Glutamatergic neuron (in vitro differentiated cells): Measurements from ENCODE around the gene DOK1. TPM values are rescaled to one million over a fixed set of nuclear protein-coding genes. Genes with fewer than 3 reads are reported as not detected.

Experiments used
- DNase-seq: peaks from one replicate; pipeline ENCODE4 v3.0.0; 2022
- H3K27ac Mint-ChIP-seq: one replicate; pipeline ENCODE4 v1.8.0; 2020; ENCODE audit warnings: mild to moderate bottlenecking, mixed read lengths, inconsistent platforms; ENCODE audit not compliant: unreplicated experiment
- H3K27me3 Mint-ChIP-seq: one replicate; pipeline ENCODE4 v1.8.0; 2020; ENCODE audit warnings: mild to moderate bottlenecking, moderate library complexity, mixed read lengths, inconsistent platforms; ENCODE audit not compliant: unreplicated experiment
- H3K36me3 Mint-ChIP-seq: one replicate; pipeline ENCODE4 v1.8.0; 2020; ENCODE audit warnings: mild to moderate bottlenecking, mixed read lengths, inconsistent platforms; ENCODE audit not compliant: unreplicated experiment
- H3K4me1 Mint-ChIP-seq: one replicate; pipeline ENCODE4 v1.8.0; 2020; ENCODE audit warnings: mild to moderate bottlenecking, low read depth, mixed read lengths, inconsistent platforms; ENCODE audit not compliant: unreplicated experiment
- H3K4me3 Mint-ChIP-seq: one replicate; pipeline ENCODE4 v1.8.0; 2020; ENCODE audit warnings: mild to moderate bottlenecking, mixed read lengths, inconsistent platforms; ENCODE audit not compliant: unreplicated experiment
- H3K9me3 Mint-ChIP-seq: one replicate; pipeline ENCODE4 v1.8.0; 2020; ENCODE audit warnings: mild to moderate bottlenecking, moderate library complexity, mixed read lengths, inconsistent platforms; ENCODE audit not compliant: unreplicated experiment
- CTCF ChIP-seq: fragments of 200-600 bp; sonication (generic); IDR thresholded peaks from one replicate; pipeline ENCODE4 v1.5.0; 2021; ENCODE audit not compliant: partially characterized antibody, unreplicated experiment
- long read RNA-seq: library from polyadenylated mRNA; unstranded; transcript quantifications from one replicate; pipeline ENCODE4 v2.0.0, GENCODE V29; 2020; ENCODE audit not compliant: unreplicated experiment
- total RNA-seq: library from RNA; stranded (reverse); fragmentation: NEBNext Ultra II Directional; extraction: Animal tissue kit (Norgen Biotek cat#: 25700); gene quantifications from one replicate; pipeline ENCODE4 v1.2.1, GENCODE V29; 2021; ENCODE audit not compliant: unreplicated experiment

Gene DOK1
- 14.0 TPM for total RNA-seq
- long read RNA-seq, partial matches to known transcripts: 0 of 13 reads
- long read RNA-seq, other reads (novel, unspliced or antisense): 8 of 13 reads

DNA sequence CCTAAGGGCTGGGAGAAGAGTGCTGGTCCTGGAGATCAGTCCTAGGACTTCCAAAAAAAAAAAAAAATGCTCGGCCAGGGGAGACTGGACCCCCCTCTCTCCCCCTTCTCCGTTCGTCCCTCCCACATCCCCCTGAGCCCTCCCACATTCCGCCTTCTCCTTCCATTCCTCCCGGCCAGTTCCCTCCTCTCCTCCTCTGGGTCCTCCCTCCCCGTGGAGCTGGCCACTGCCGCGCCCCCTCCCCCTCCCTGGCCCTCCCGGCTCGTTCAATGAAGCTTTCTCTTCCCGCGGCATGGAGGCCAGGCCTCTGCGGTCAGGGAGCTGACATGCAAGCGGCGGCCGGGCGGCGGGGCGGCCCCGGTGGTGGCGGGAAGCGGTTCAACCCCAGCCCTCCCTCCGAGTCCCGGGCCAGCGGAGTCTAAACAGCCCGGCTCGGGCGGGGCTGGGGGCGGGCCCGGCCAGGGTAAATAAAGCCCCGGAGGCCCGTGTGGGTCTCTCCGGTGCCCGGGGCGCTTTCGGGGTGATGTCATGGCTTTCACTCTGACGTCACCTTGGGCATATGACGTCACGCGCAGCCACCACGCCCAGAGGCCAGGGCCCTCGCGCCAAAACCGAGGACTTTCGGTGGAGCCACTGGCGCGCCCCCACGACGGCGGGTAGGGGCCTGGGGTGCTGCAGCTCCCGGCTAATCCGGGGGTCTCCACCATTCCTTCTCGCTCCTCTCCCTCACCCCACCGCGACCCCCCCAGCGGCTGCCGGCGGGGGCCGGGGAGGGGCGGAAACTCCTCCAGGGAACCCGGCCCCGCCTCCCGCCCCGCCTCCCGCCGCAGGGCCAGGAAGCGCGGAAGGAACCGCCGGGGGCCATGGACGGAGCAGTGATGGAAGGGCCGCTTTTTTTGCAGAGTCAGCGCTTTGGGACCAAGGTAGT, at the start of gene DOK1, which contains the start of gene LOXL3:
TSS of gene DOK1 (plus strand) at position 829 of the 928 bp plus-strand sequence. CDS start at position 864, 35 bp downstream.
TSS of gene LOXL3 (minus strand) at position 51 of the 928 bp plus-strand sequence. CDS start 1,308 bp downstream, outside the sequence.
- Mint-ChIP-seq H3K9me3 (peaks cover 13% of the 10 kb centered on the region), H3K4me3 (peak within 1 kb of the TSS; percentile 99), H3K36me3 (peaks cover 9% of the 10 kb centered on the region), H3K27ac (peak within 1 kb of the TSS; percentile 91), H3K27me3 (peaks cover 35% of the 10 kb centered on the region), H3K4me1 (peaks cover 28% of the 10 kb centered on the region)
- DNase-seq: peak; percentile 89
- no peak for TF ChIP-seq CTCF

- peaks cover 8% of the 10 kb centered on the region for H3K36me3 Mint-ChIP-seq
- peak overlapping the region; percentile 11 for H3K4me3 Mint-ChIP-seq
- TF ChIP-seq CTCF: no peak
- H3K9me3 Mint-ChIP-seq: peaks cover 34% of the 10 kb centered on the region
- no peak for DNase-seq
- peaks cover 40% of the 10 kb centered on the region for H3K27me3 Mint-ChIP-seq
- H3K4me1 Mint-ChIP-seq: peaks cover 23% of the 10 kb centered on the region
- no peak overlapping the region for H3K27ac Mint-ChIP-seq
Measured at GRCh38 chr2:74505448-74506246, 48.9 kb upstream of the DOK1 start.

DNA sequence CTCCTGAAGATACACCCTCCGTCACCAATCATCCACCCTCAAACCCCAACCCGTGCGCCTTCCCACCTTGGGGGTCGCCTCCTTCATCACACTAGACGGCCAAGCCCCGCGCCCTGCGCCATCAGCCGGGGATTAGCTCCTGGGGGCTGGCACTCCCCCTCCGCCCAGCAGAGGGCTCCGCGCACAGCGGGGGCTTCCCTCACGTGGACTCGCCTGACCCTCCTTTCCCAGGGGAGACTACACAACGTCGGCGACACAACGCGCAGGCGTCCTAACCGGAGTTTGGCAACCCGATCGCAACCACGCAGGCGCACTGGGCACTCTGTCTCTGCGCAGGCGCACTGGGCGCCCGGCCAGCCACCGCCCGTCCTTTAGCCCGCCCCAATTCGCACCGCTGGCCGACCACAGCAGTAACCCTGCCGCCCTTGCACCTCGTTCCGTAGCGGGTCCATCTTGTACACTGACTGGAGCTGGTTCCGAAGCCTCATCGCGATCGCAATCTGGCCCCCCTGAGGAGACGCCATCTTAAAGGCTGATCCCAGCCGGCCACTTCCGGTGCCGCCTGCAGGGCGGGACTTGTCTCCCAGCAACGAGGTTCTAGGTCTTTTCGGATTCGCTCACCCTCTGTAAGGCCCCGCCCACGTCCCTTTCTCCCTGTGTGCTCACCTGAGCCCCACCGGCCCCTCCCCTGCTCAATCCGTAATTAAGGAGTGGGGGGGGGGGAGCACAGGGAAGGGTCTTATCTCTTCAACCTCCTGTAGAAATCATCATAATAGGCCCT, 47.2 kb upstream of the DOK1 start, which contains the start of gene PCGF1:
TSS of gene PCGF1 (minus strand) at position 551 of the 781 bp plus-strand sequence. CDS start at position 524, 27 bp downstream.
- TF ChIP-seq CTCF: peak; percentile 60
- peak; percentile 97 for DNase-seq
- Mint-ChIP-seq H3K27ac (peak within 1 kb of the TSS; percentile 100), H3K4me3 (peak within 1 kb of the TSS; percentile 100), H3K4me1 (peaks cover 17% of the 10 kb centered on the region), H3K27me3 (peaks cover 35% of the 10 kb centered on the region), H3K36me3 (peaks cover 8% of the 10 kb centered on the region), H3K9me3 (peaks cover 31% of the 10 kb centered on the region)

DNA sequence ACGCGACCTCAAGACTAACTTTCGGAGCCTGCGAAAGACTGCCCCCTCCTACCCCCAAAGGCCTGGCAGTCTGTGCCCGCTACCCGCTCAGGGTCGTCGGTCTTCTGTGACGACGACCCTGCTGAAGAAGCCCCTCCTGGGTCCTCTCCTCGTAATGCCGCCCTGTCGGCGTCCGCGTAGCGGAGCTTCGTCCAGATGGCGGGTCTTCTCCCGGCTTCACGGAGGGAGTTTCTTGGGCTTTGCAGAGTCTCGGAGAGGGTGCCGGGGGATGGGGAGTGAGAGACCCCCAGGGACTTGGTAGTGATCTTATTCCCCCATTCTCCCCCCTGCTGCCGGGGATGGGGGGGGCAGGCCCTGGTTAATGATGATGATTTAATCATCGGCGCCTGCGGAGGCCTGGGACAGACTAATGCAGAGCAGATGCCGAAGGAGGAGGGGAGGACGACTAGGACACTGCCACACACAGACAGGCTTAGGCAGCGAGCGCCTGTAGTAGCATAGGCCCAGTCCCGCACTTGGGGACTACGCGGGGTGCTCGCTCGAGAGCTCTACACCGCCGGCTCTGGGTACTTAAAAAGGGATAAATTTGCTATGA, 46.5 kb upstream of the DOK1 start:
- peak overlapping the region; percentile 100 for H3K4me3 Mint-ChIP-seq
- H3K27me3 Mint-ChIP-seq: peaks cover 37% of the 10 kb centered on the region
- peaks cover 8% of the 10 kb centered on the region for H3K36me3 Mint-ChIP-seq
- no peak for TF ChIP-seq CTCF
- H3K4me1 Mint-ChIP-seq: peaks cover 20% of the 10 kb centered on the region
- H3K27ac Mint-ChIP-seq: peak overlapping the region; percentile 100
- peaks cover 32% of the 10 kb centered on the region for H3K9me3 Mint-ChIP-seq
- peak; percentile 81 for DNase-seq
